Measurements from ENCODE around the gene ADGRF3.

GRCh38 chr2:26268213-26268612, 78.4 kb downstream of the ADGRF3 start:
- TF ChIP-seq CTCF (conservative IDR thresholded peaks at IDR 0.05) (no peak), EZH2 (IDR thresholded peaks at IDR 0.05; ENCODE audit: low read depth) (no peak)
